HEK293T (cell line): Measurements from ENCODE around the gene AOAH.

ENCODE experiments used
- CTCF ChIA-PET: fragments of 350-600 bp; formaldehyde crosslinking; extraction: SDS; loops from one replicate; lab custom pipeline; 2021; ENCODE audit warnings: antibody characterized with exemption, inconsistent platforms; lab: Yijun Ruan, JAX
- POLR2A ChIA-PET: fragments of 350-600 bp; formaldehyde crosslinking; extraction: SDS; loops from one replicate; lab custom pipeline; 2020; ENCODE audit warnings: antibody characterized with exemption, inconsistent platforms; lab: Yijun Ruan, JAX
- DNase-seq: peaks from one replicate; pipeline ENCODE4 v3.0.0; 2012; ENCODE audit warnings: mixed read lengths; ENCODE audit errors: extremely low spot score
- ARNT ChIP-seq: fragments of 450-650 bp; IDR thresholded peaks from 2 replicates; pipeline ENCODE4 v1.6.1; 2017; ENCODE audit warnings: mild to moderate bottlenecking
- BHLHE40 ChIP-seq: fragments of 450-650 bp; IDR thresholded peaks from 2 replicates; pipeline ENCODE4 v1.6.1; 2016; ENCODE audit warnings: mild to moderate bottlenecking, moderate library complexity, borderline replicate concordance
- CTBP1 ChIP-seq: fragments of 450-650 bp; IDR thresholded peaks from 2 replicates; pipeline ENCODE4 v1.6.1; 2016; ENCODE audit warnings: borderline replicate concordance
- ELF4 ChIP-seq: fragments of 450-650 bp; IDR thresholded peaks from 2 replicates; pipeline ENCODE4 v1.6.1; 2017; ENCODE audit warnings: antibody characterized with exemption
- FOXA1 ChIP-seq: fragments of 450-650 bp; IDR thresholded peaks from 2 replicates; pipeline ENCODE4 v1.6.1; 2016; ENCODE audit warnings: mild to moderate bottlenecking
- FOXK2 ChIP-seq: fragments of 450-650 bp; IDR thresholded peaks from 2 replicates; pipeline ENCODE4 v1.6.1; 2016; ENCODE audit warnings: mild to moderate bottlenecking
- FOXM1 ChIP-seq: fragments of 450-650 bp; IDR thresholded peaks from 2 replicates; pipeline ENCODE4 v1.6.1; 2017; ENCODE audit warnings: mild to moderate bottlenecking, borderline replicate concordance
- HDGF ChIP-seq: fragments of 450-650 bp; IDR thresholded peaks from 2 replicates; pipeline ENCODE4 v1.6.1; 2017; ENCODE audit warnings: antibody characterized with exemption, borderline replicate concordance
- L3MBTL2 ChIP-seq: fragments of 450-650 bp; conservative IDR thresholded peaks from 2 replicates; pipeline ENCODE4 v1.6.1; 2016; ENCODE audit warnings: mild to moderate bottlenecking
- LEF1 ChIP-seq: fragments of 450-650 bp; IDR thresholded peaks from 2 replicates; pipeline ENCODE4 v1.6.1; 2017; ENCODE audit warnings: mild to moderate bottlenecking, borderline replicate concordance
- NFRKB ChIP-seq: fragments of 450-650 bp; IDR thresholded peaks from 2 replicates; pipeline ENCODE4 v1.6.1; 2016; ENCODE audit warnings: mild to moderate bottlenecking, moderate library complexity
- PKNOX1 ChIP-seq: fragments of 450-650 bp; IDR thresholded peaks from 2 replicates; pipeline ENCODE4 v1.6.1; 2016
- SP1 ChIP-seq: fragments of 450-650 bp; IDR thresholded peaks from 2 replicates; pipeline ENCODE4 v1.6.1; 2017
- SUZ12 ChIP-seq: fragments of 450-650 bp; IDR thresholded peaks from 2 replicates; pipeline ENCODE4 v1.6.1; 2016; ENCODE audit warnings: mild to moderate bottlenecking
- TARDBP ChIP-seq: fragments of 450-650 bp; IDR thresholded peaks from 2 replicates; pipeline ENCODE4 v1.6.1; 2016
- ZNF384 ChIP-seq: fragments of 450-650 bp; IDR thresholded peaks from 2 replicates; pipeline ENCODE4 v1.6.1; 2016

The AOAH gene

GRCh38 chr7:36521911-36522310 lies 202.4 kb downstream of the AOAH start:
- CTCF ChIA-PET, result interaction anchor here (1.2 kb wide), 1 partner anchor 134 kb away, joined by 3 read pairs; no protein-coding TSS in a partner anchor
- TF ChIP-seq LEF1, result no peak
- no peak for TF ChIP-seq FOXM1
- no peak for TF ChIP-seq SUZ12
- no peak for TF ChIP-seq ZNF384
- POLR2A ChIA-PET, result no interaction called here
- DNase-seq, result no peak

GRCh38 chr7:36521133-36521532 lies 203.2 kb downstream of the AOAH start:
- DNase-seq, result no peak
- CTCF ChIA-PET, result no interaction called here
- TF ChIP-seq BHLHE40 (no peak), TARDBP (no peak), LEF1 (no peak), ARNT (no peak), ELF4 (no peak), NFRKB (no peak), FOXM1 (no peak), CTBP1 (no peak), FOXK2 (no peak), L3MBTL2 (no peak), FOXA1 (no peak), PKNOX1 (no peak), SUZ12 (no peak), SP1 (no peak), HDGF (no peak), ZNF384 (no peak)
- POLR2A ChIA-PET, result no interaction called here

GRCh38 chr7:36515847-36516246 lies 208.4 kb downstream of the AOAH start:
- TF ChIP-seq ARNT (no peak), FOXA1 (no peak), HDGF (no peak), NFRKB (no peak), CTBP1 (no peak), PKNOX1 (no peak), FOXM1 (no peak), SUZ12 (no peak), LEF1 (no peak), TARDBP (no peak), FOXK2 (no peak), L3MBTL2 (no peak), BHLHE40 (no peak), ELF4 (no peak), SP1 (no peak)
- no peak for DNase-seq
- ChIA-PET CTCF (no interaction called here), POLR2A (no interaction called here)

- no peak for DNase-seq
- POLR2A ChIA-PET, result interaction anchor here (0.6 kb wide), 1 partner anchor 56 kb away, joined by 3 read pairs; no protein-coding TSS in a partner anchor
- CTCF ChIA-PET, result interaction anchor here (0.8 kb wide), 1 partner anchor 156 kb away, joined by 4 read pairs; no protein-coding TSS in a partner anchor
- no peak for TF ChIP-seq ELF4
- TF ChIP-seq BHLHE40, result no peak
- TF ChIP-seq SUZ12, result no peak
Measured at GRCh38 chr7:36514289-36515243, 209.7 kb downstream of the AOAH start.

GRCh38 chr7:36513393-36513792 lies 210.9 kb downstream of the AOAH start:
- POLR2A ChIA-PET, result interaction anchor here (0.6 kb wide), 1 partner anchor 55 kb away, joined by 3 read pairs; no protein-coding TSS in a partner anchor
- CTCF ChIA-PET, result no interaction called here
- TF ChIP-seq FOXM1 (no peak), HDGF (no peak), L3MBTL2 (no peak), ARNT (no peak), FOXK2 (no peak), CTBP1 (no peak), LEF1 (no peak)
- DNase-seq, result no peak

- no peak for DNase-seq
- ChIA-PET POLR2A (no interaction called here), CTCF (no interaction called here)
- TF ChIP-seq TARDBP, result no peak
- no peak for TF ChIP-seq FOXA1
- no peak for TF ChIP-seq LEF1
- TF ChIP-seq ELF4, result no peak
- no peak for TF ChIP-seq L3MBTL2
- TF ChIP-seq NFRKB, result no peak
- no peak for TF ChIP-seq CTBP1
- no peak for TF ChIP-seq FOXK2
- TF ChIP-seq BHLHE40, result no peak
- TF ChIP-seq SP1, result no peak
- no peak for TF ChIP-seq PKNOX1
Measured at GRCh38 chr7:36512616-36513015, 211.7 kb downstream of the AOAH start.
